Ishikawa (cell line): ENCODE results near the gene MLLT1.

ENCODE experiments used
- CEBPB ChIP-seq: IDR thresholded peaks from 2 replicates; pipeline ENCODE4 v1.6.1; 2012
- CREB1 ChIP-seq: IDR thresholded peaks from 2 replicates; pipeline ENCODE4 v1.6.1; 2012; ENCODE audit warnings: low read depth
- EGR1 ChIP-seq: IDR thresholded peaks from 2 replicates; pipeline ENCODE4 v1.6.1; 2012
- EP300 ChIP-seq: IDR thresholded peaks from 2 replicates; pipeline ENCODE4 v1.6.1; 2012; ENCODE audit warnings: borderline replicate concordance
- FOXM1 ChIP-seq: IDR thresholded peaks from 2 replicates; pipeline ENCODE4 v1.6.1; 2012; ENCODE audit warnings: low read depth, borderline replicate concordance
- NFIC ChIP-seq: IDR thresholded peaks from 2 replicates; pipeline ENCODE4 v1.6.1; 2012
- RAD21 ChIP-seq: IDR thresholded peaks from 2 replicates; pipeline ENCODE4 v1.6.1; 2012; ENCODE audit warnings: low read depth
- TAF1 ChIP-seq: IDR thresholded peaks from 2 replicates; pipeline ENCODE4 v1.6.1; 2012; ENCODE audit warnings: low read depth, mild to moderate bottlenecking
- TCF12 ChIP-seq: IDR thresholded peaks from 2 replicates; pipeline ENCODE4 v1.6.1; 2012; ENCODE audit warnings: low read depth
- TEAD4 ChIP-seq: IDR thresholded peaks from 2 replicates; pipeline ENCODE4 v1.6.1; 2012
- YY1 ChIP-seq: IDR thresholded peaks from 2 replicates; pipeline ENCODE4 v1.6.1; 2012; ENCODE audit warnings: low read depth
- ZBTB7A ChIP-seq: IDR thresholded peaks from 2 replicates; pipeline ENCODE4 v1.6.1; 2012; ENCODE audit warnings: low read depth
- TF ChIP-seq, protein P1 (sequence below): IDR thresholded peaks from 2 replicates; pipeline ENCODE4 v1.6.1; 2012
- TF ChIP-seq, protein P2 (sequence below): IDR thresholded peaks from 2 replicates; pipeline ENCODE4 v1.6.1; 2012
- TF ChIP-seq, protein P3 (sequence below): IDR thresholded peaks from 2 replicates; pipeline ENCODE4 v1.6.1; 2012; ENCODE audit warnings: low read depth, mild to moderate bottlenecking

The MLLT1 gene

DNA sequence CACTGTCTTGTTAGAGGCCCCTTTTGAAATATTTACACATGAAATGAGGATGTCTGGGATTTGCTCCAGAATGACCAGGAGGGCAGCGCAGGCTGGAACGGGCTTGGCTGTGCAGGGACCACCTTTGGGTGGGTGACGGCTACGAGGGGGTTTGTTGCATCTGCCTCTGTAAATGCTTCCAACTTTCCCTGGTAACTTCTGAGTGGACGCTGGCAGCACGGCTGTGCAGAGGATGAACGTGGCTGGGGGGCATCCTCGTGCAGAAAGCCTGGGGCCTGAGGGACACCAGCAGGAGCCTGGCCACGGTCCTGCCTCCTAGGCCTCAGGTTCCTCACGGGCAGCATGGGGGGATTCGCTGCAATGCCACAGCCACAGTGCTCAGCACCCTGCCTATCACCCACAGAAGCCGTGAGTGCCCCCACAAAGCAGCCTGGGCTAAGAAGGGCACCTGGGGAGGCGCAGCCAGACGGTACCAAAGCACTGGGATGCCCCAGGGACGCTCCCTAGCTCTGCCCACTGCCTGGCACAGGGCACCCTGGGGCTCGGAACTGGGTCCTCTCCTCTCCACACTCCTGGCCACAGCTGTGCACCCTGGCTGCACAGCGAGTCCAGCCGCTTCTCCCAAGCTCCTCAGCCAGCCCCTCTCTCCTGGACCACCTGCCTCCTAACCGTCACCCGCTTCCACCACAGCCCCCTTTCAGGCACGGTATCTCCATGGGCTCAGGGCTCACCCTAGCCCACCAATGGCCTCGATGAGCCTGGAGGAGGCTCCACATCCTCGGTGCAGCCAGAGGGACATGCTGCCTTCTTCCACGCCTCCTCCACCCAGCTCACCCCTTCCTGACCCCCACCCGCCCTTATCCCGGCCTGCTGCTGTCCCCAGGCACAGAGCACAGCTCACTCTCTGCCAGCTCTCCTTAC lies 44.5 kb downstream of the MLLT1 start:
- TF ChIP-seq EGR1, result no peak
- no peak for TF ChIP-seq CEBPB
- TF ChIP-seq, protein P1, sequence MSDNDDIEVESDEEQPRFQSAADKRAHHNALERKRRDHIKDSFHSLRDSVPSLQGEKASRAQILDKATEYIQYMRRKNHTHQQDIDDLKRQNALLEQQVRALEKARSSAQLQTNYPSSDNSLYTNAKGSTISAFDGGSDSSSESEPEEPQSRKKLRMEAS, result no peak
- TF ChIP-seq YY1, result no peak
- TF ChIP-seq, protein P2, sequence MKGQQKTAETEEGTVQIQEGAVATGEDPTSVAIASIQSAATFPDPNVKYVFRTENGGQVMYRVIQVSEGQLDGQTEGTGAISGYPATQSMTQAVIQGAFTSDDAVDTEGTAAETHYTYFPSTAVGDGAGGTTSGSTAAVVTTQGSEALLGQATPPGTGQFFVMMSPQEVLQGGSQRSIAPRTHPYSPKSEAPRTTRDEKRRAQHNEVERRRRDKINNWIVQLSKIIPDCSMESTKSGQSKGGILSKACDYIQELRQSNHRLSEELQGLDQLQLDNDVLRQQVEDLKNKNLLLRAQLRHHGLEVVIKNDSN, result no peak
- no peak for TF ChIP-seq RAD21
- TF ChIP-seq, protein P3, sequence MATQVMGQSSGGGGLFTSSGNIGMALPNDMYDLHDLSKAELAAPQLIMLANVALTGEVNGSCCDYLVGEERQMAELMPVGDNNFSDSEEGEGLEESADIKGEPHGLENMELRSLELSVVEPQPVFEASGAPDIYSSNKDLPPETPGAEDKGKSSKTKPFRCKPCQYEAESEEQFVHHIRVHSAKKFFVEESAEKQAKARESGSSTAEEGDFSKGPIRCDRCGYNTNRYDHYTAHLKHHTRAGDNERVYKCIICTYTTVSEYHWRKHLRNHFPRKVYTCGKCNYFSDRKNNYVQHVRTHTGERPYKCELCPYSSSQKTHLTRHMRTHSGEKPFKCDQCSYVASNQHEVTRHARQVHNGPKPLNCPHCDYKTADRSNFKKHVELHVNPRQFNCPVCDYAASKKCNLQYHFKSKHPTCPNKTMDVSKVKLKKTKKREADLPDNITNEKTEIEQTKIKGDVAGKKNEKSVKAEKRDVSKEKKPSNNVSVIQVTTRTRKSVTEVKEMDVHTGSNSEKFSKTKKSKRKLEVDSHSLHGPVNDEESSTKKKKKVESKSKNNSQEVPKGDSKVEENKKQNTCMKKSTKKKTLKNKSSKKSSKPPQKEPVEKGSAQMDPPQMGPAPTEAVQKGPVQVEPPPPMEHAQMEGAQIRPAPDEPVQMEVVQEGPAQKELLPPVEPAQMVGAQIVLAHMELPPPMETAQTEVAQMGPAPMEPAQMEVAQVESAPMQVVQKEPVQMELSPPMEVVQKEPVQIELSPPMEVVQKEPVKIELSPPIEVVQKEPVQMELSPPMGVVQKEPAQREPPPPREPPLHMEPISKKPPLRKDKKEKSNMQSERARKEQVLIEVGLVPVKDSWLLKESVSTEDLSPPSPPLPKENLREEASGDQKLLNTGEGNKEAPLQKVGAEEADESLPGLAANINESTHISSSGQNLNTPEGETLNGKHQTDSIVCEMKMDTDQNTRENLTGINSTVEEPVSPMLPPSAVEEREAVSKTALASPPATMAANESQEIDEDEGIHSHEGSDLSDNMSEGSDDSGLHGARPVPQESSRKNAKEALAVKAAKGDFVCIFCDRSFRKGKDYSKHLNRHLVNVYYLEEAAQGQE, result no peak
- TF ChIP-seq FOXM1, result no peak
- TF ChIP-seq TEAD4, result no peak
- TF ChIP-seq EP300, result no peak
- no peak for TF ChIP-seq TCF12
- no peak for TF ChIP-seq ZBTB7A
- TF ChIP-seq CREB1, result no peak
- no peak for TF ChIP-seq TAF1
- TF ChIP-seq NFIC, result no peak

DNA sequence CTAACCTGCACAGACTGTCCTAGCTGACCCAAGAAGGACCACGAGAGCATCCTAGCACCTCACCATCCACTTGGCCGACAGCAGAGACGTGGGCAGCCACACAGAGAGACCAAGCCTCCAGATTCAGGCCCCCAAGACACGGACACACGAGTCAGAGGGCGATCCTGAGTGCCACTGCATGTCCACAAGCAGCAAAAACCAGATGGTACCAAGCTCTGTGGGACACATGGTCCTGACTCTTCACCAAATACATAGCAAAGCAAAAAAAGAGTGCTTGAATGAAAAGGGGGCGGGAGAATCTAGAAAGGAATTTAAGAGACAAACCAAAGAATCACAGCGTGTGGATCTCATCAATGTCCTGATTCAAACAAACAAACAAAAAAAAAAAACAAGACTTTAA lies 45.2 kb downstream of the MLLT1 start:
- TF ChIP-seq, protein P1, result no peak
- TF ChIP-seq FOXM1, result no peak
- no peak for TF ChIP-seq RAD21
- no peak for TF ChIP-seq EGR1
- TF ChIP-seq ZBTB7A, result no peak
- TF ChIP-seq NFIC, result no peak
- no peak for TF ChIP-seq CREB1
- no peak for TF ChIP-seq TAF1
- TF ChIP-seq, protein P3, result no peak
- TF ChIP-seq, protein P2, result no peak
- no peak for TF ChIP-seq CEBPB
- no peak for TF ChIP-seq EP300
- no peak for TF ChIP-seq TCF12
- TF ChIP-seq TEAD4, result no peak
- no peak for TF ChIP-seq YY1

DNA sequence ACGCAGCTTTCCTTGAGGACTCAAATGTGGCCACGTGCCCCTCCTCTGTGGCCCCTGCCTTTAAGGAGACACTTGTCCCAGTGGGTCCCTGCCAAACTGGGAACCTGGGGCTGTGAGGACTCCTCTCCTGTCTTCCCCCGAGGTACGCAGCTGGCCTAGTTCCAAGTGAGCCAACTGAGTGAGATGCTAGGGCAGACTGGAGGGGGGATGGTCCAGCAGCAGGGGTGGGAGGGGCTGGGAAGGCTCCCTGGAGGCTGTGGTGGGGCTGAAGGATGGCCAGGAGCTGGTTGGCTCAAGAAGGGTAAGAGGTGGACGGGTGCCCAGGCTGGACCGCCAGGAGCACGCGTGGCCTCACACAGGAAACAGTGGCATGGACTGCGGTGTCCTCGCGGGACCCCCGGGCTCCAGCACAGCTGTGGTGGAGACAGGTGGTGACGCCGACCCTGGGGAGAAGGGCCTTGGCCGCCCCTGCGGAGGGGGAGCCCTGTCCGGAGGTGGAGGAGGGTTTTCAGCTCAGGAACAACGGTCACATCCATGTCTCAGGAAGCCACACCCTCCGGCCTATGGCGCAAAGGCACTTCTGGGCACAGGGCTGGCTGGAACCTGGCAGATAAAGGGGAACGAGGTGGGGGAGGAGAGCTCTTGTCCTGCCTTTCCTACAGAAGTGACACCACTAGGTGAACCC lies 45.8 kb downstream of the MLLT1 start:
- TF ChIP-seq RAD21 (no peak), EGR1 (no peak), ZBTB7A (no peak), YY1 (no peak), EP300 (no peak), TEAD4 (no peak), CEBPB (no peak), CREB1 (no peak), TAF1 (no peak), TCF12 (no peak), NFIC (no peak), FOXM1 (no peak)
- TF ChIP-seq, protein P3, result no peak
- TF ChIP-seq, protein P2, result no peak
- TF ChIP-seq, protein P1, result no peak
